HCEC 1CT (cell line): ENCODE data around the gene GRK5.

Experiments used
- DNase-seq: peaks from one replicate; pipeline ENCODE4 v3.0.0-alpha.2; 2017

Gene GRK5

DNA sequence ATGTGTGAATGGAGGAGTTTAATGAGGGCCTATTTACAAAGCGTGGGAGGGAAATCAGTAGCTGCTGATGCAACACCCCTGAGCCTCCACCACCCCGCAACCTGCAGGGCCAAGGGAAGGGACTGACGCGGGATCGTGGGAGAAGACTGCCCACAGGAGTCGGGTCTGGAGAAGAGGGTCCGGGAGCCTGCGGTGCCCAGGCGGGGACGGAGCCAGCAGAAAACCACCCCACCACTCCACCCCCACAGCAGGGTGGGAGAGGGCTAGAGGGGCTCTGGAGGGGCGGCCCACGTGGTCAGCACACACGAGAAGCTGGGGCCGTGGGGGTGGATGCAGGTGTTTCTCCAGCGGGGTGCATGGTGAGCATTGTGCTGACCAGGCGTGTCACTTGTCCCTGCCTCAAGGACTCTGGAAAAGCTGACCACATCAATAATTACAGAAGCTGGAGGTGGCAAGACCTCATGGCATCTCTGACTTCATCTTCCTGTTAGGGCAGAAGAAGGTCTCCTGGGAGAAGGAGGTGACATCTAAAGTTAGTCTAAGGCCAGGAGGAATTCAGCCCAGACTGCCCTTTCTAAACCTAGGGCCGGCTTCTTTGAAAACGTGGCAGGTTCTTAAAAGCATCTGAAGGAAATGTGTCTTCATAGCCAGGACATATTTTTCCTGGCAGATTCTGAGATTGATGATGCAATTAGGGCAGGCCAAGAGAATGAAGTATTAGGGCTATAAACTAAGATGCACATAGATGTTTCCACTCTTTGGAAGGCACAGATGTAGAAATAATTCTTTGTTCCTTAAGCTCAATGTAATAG is 184.3 kb downstream of the GRK5 start:
- no peak for DNase-seq

DNA sequence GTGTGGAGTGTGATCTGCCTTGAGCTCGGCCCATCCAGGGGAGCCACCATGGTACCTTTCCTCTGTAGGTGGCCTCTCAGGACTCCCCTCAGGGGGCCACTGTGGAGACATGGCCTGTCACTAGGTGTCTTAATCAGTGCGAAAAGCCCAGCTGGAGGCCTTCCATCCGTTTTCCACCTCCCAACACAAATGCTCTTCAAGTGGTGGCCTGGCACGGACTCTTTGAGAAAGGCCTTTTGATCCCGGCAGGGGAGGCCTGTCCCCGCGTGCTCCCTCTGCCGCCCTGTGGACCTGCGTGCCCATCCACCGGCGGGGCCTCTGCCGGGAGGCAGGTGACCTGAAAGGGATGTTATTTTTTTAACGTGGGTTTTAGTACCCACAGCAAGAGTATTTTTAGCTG is 185.6 kb downstream of the GRK5 start:
- no peak for DNase-seq

DNA sequence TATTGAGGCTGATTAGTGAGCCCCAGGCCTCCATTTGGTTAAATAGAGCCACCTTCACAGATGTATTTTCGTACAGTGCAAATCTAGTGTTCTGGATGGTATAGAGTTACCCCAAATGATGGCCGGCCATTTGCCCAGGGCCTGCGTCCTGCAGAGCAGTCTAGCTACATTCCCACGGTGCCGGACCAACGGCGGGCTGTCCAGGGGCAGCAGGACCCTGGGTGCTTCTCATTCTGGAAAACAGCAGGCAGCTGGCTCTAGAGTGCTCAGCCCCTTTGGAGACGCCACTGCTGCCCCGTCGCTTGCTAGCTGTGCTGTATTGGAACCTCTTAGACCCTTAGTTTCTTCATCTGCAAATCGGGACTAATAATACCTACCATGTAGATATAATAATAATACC is 186.1 kb downstream of the GRK5 start:
- DNase-seq: no peak

DNA sequence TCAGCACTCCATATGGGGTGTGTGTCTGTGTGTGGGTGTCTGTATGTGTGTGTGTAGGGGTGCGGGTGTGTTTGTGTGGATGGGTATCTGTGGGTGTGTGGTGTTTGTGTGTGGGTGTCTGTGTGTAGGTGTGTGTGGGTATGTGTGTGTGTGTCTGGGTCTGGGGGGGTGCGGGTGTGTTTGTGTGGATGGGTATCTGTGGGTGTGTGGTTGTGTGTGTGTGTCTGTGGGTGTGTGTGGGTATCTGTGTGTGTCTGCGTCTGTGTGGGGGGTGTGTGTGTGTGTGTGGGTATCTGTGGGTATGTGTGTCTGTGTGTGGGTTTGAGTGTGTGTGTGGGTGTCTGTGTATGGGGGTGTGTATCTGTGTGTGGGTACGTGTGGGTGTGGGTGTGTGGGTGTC is 186.5 kb downstream of the GRK5 start:
- DNase-seq: no peak

DNA sequence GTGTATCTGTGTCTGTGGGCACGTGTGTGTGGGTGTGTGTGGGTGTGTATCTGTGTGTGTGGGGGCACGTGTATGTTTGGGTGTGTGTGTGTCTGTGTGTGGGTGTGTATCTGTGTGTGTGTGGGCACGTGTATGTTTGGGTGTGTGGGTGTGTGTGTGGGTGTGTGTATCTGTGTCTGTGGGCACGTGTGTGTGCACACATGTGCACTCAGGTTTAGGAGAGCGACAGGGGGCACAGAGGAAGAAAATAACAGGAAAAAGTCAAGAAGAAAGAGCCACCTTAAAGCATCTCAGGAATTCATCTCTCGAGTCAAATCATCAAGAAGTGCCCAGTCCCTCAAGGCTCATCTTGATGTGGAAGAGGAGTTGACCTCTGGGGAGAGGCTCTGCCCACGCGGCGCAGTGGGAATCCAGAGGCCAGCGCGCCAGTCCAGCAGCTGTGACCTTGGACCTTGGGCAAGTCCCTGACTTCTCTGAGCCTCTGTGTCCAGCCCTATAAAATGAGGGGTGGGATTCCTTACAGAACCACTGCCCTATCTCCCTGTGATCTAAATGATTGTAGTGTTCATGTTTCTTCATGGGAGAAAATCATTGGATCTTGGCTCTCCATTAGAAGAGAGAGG is 187.4 kb downstream of the GRK5 start:
- DNase-seq: no peak

DNA sequence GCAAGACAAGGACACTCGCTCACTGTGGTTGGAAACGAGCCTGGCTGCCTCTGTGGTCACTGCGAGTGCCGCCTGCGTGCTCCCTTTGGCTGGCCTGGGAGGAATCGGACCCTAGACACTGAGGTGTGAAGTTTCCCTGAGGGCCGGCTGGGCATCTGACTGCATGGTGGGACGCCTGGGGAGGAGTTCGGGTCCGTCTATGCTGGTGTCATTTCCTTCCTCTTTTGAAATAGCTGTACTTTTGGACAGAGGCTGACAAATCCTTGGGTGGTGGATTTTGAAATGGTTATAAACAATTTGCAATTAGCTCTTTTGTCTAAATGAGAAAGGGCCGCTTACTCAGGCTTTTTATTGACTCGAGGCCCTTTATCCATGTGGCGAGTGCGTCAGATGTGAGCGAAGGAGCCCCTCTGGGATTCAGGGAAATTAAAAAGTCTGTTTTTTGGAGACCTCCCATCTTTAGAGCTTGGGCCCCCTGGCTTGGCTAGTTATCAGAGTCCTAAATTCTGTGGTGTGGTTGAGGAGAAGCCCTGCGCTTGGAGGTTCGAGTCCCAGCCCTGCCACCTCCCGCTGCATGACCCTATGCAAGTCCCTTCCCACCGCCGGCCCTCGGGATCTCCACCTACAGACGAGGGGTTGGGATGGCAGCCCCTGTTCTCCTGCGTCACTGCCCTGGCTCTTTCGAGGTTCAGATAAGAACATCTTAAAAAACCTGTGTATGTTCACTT is 188.1 kb downstream of the GRK5 start:
- DNase-seq: no peak

DNA sequence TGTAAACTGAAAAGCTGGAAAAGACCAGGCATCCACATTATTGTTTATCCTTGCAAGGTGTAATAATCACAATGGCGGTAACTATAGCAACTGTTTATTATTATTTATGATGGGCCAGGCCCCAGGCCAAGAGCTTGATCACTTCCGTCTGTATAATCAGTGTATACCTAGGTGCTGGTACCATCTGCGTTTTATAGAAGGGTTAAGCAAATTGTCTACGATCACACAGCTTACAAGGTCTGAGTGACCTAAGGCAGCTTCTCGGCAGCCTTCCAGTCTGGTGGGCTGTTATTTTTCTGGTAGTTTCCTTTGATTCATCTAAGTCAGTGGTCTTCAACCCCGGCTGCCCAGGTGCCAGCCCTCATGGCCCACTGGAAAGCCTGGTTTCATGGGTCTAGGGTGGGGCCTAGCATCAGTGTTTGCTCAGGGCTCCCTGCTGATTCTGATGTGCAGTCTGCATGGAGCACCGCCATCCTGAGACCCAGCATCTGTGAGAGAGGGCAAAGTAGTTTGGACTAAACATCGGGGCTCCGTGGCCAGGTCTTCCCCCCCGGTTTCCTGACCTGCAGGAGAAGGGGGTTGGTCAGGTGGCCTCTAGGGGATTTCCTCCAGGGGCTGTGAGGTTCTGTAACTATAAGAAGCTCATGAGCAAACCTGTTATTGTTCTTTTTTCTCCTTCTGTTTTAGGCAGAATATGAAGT is 188.8 kb downstream of the GRK5 start:
- no peak for DNase-seq

DNA sequence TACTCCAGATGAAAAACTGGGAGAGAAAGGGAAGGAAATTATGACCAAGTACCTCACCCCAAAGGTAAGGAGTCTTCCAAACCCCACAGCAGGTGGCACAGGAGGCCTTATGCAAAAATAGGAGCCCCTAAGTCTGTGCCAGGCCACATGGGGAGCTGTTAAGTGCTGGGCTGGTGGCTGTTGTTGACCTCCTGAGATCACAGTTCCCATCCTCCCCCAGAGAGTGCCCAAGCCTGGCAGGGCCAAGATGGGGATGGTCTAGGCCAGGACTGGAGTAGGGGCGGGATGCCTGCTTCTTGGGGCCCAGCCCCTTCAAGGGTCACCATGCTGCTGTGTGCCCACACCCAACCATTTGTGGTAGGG is 189.3 kb downstream of the GRK5 start:
- no peak for DNase-seq

DNA sequence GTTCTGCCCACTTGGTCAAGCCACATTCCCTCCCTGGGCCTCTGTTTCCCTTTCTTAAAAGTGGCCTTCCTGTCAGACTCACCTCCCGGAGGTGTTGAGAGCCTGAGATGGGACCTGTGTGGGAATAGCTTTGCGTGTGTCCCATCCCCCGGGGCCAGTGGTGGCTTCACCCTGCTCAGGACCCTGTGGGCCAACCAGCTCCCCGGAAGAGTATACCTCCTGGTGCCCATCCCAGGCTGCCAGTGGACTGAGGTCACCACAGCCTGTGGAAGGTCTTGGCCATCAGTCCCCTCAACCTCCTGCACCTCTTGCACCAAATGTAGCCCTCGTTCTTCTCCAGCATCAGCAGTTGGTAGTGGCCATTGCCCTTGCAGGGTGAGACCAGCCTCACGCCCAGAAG is 190.0 kb downstream of the GRK5 start:
- DNase-seq: no peak

DNA sequence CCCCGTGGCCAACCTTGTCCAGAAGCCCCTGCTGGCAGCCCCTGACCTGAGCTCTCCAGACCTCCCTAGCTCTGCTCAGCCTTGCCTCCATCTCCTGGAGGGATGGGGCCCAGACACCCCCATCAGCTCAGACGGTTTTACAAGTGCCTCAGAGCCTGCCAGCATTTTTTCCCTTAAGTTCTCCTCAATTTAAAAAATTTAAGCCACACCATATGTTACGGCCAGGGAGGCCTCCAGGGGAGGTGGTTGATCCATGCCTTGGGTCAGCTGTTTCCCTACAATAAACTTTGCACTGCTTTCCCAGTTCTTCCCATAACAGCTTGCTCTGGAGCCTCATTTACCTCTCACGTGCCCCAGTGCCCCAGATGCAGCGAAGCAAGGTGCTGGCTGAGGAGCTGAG is 191.6 kb downstream of the GRK5 start:
- no peak for DNase-seq

DNA sequence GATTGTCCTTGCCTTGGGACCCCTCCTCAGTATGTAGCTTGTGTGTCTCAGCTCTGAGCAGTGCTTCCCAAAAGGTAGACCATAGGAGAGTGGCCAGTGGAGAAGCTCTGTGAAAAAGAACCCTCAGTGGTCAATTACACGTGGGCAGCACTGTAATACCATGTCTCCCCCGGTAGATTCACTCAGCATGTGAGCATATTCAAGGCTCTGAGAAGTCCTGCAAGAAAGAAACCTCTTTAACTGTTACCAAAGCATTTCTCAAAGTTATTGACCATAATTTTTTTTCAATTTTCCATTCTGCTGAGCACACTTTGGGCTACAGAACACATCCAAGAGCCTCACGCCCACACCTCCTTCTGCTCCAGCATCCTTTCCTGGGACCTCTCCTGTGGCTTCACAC is 192.1 kb downstream of the GRK5 start:
- no peak for DNase-seq

DNA sequence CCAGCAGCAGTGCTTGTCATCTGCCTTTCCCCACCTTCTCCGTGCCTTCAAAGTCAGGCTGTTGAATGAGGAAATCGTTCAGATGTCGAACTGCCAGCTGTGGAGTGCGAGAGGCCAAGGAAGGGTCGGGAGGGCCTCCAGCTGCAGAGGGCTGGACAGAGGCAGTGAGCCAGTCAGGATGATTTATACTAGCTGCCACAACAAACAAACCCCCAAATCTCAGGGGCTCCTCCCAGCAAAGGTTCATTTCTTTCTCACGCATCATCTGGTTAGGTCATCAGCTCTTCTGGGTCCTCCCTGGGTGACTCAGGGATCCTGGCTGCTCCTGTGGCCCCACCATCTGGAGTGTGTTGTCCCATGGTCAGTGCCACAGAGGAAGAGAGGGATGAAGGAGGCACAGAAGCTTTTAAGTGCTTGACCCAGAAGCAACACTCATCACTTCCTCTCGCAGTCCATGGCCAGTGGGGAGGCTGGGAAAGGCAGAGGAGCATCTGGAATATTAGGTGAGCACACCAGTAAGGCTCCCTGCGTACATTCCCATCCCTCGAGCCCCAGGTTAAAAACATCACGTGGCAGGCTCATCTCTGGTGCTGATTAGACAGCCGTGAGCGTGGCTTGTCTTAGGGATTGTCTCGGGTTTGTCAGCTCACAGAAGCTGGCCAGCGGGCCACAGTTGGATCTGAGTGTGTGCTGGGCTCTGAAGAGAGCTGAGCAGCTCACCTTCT is 194.5 kb downstream of the GRK5 start:
- peak; percentile 99 for DNase-seq

DNA sequence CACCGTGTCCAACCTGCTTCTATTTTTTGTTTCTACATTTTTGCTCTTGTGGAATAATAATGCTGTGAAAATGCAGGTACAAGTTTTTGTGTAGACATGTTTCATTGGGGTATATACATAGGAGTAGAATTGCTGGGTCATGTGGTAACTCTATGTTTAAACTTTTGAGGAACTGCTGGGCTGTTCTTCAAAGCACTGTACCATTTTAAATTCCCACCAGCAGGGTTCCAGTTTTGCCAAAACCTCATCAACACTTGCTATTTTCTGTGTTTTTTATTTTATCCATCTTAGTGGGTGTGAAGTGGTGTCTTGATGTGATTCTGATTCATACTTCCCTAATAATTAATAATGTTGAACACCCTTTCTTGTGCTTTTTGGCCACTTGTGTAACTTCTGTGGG is 196.6 kb downstream of the GRK5 start:
- DNase-seq: no peak

DNA sequence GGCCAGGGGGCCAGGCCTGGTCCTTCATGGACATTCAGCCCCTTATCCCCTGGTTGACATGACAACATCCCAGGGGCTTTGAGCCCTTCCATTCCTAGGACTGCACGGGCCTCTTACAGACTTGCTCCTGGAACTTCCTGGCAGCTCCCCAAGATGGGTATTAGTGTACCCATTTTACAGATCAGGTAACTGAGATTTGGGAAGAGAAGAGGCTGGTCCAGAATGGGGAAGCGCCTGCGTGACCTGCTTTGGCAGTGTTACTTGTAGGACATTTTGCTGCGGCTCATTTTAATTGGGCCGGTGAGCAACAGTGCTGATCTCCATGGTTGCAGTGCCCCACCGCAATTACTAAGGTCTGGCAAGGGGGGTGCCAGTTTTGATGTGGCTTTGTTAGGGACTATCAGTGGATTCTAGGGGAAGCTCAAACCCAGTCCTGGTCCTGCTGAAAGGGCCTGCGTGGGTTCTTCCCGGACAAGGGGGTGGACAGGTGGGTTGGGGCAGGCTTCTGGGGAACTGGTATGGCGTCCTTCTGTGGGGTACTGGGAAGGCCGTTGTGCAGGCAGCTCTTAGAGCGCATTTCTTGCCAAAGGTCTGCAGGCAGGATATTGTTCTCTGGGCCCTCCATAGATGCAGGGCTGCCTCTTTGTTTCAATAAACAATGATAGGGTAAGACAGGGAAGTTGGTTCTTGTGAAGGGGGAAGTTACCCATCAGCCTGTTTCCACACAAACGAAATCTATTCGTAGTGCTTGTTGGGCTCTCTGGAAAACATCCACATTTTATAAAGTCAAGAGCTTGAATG is 197.5 kb downstream of the GRK5 start:
- no peak for DNase-seq

DNA sequence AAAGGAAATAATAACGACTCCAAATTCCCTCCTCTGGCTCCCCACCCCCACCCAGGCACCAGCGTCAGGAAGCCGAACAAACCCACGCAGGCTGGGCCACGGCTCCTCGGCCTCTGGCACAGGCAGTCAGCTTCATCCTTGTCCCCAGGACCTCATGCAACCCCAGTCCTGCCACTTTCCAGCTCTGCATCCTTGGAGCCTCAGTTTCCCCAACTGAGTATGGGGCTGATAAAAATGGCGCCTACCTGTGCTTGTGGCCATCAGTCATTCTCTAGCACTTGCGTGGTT is 198.1 kb downstream of the GRK5 start:
- no peak for DNase-seq

DNA sequence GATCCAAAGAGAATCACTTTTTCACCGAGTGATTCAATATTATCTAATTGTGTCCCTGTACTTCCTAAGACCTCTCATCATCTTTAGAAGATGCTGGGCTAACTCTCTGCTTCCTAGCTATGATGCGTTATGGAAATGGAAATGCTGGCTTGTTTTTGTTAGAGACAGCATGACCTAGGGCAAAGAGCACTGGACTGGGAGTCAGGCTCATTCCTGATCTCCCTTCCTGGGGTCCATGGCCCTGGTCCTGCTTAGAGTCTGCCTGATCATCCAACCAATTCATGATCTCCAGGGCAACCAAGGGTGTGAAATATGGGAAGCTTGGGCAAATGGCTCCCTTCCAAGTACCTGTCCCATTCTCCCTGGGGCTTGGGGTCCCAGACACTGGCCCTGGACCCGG is 198.8 kb downstream of the GRK5 start:
- DNase-seq: no peak

DNA sequence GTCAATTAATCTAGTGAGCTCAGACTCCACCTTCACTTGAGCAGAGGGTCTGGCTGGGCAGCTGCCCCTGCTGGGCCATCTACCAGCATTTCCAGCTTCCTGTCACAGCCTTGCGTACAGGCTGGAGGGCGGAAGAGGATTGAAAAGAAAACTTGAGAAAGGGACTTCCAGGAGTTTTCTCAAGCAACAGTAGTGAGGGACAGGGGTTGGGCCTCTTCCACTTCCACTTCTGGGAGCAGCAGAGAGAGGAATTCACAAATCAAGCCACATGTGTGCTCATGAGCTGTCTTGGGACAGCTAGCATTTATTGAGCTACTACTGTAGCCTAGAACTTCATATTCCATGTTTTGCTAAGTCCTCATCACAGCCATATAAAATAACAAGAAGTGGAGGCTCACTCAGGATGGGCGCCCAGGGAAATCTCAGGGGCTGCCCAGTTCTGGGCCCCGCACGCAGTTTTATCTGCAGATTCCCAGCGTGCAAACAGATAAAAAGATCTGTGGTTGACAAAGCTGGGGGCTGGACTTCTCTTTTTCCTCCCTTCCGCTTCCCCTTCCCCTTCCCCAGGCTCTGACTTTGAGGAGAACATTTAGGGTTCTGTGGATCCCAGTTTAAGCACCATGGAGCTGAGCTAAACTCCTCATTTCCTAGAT is 199.4 kb downstream of the GRK5 start:
- DNase-seq: no peak

DNA sequence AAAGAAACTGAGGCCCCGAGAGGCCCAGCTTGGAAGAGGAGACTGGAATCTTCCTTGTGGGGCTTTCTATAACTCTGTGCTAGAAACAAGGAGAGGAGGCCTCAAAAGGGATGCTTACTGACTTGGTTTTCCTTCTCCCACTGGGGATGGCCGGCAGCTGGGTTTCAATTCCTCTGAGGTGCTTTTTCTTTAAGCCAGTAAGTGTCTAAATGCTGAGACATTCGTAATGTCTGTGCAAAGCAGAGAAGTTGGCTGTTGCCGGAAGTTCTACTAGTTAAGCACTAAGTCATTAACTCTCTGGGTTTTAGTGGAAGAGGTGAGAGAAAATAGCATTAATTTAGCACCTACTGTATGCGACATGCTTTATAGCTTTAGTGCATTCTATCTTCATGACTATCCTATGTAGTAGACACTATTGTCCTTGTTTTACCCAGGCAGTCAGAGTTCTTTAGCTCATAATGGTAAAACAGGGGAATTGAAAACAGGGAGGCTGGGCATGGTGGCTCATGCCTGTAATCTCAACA is 199.9 kb downstream of the GRK5 start:
- no peak for DNase-seq

DNA sequence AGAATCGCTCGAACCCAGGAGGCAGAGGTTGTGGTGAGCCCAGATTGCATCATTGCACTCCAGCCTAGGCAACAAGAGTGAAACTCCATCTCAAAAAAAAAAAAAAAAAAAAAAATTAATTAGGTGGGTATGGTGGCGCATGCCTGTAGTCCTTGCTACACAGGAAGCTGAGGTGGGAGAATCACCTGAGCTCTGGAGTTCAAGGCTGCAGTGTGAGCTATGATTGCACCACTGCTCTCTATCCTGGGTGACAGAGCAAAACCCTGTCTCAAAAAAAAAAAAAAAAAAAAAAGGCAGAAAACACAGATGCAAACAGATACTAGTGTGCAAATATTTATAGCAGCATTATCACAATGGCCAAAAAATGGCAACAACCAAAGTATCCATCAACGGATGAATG is 200.7 kb downstream of the GRK5 start:
- DNase-seq: no peak

DNA sequence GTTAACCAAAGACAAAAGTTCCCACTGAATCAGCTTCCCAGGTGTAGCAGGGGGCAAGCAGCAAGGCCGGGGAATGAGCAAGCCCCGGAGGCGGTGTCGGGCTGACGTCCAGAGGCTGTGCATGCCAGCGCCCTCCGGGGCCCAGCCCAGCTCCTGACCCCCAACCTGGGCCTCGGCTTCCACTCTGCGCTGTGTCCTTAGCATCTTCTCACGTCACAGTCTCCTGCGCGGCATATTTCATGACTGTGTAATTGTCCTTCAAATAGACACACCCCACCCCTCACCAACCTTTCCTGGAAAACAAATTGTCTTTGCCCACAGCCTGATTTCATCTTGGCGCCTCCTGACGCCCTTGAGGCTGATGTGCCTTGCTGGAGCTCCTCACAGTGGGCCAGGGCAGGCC is 201.6 kb downstream of the GRK5 start:
- no peak for DNase-seq

DNA sequence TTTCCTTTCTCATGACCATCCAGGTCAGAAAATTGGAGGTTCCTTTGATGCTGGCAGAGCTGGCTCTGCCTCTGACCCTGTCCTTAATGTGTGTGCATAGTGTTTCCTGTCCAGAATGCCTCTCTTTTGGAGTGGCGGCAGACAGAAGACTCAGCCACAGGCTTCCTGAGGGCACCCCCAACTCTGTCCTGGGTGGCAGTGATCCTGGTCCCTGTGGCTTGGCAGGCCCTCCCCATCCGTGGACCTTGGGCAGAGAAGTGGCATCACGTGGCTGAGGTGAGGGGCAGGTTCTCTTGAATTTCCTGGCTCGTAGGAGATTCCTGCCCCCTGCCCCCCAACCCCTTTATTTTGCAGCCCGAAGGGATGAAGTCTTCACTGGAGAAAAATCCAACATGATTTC is 202.0 kb downstream of the GRK5 start:
- DNase-seq: no peak

DNA sequence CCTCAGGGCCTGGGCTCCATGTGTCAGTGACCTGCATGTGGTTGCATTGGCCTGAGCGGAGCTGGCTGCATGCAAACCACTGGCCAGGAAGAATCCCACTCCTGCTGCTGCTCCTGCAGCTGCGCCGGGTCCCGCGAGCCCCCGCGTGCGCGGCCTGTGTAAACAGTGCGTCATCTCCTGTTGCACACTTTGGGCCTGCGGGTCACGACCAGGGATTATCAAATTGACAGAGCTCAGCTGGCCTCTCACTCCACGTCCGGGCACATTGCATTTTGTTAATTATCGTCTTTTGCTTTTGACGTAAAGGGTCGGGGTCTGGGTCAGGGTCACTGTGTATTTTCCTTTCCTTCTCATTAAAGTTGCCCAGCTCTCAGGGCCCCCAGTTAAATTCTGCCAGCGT is 202.5 kb downstream of the GRK5 start:
- no peak for DNase-seq
